C4-2B (cell line): ENCODE results near the gene ATXN1L.

Experiments used
- H3K27ac ChIP-seq: fragments of 450-650 bp; 2 replicates; pipeline ENCODE4 v1.5.1; 2017
- ZFX ChIP-seq: fragments of 450-650 bp; IDR thresholded peaks from 2 replicates; pipeline ENCODE4 v1.6.1; 2017
- TF ChIP-seq, protein P1 (sequence below): fragments of 450-650 bp; conservative IDR thresholded peaks from 2 replicates; pipeline ENCODE4 v1.5.1; 2017; ENCODE audit warnings: mild to moderate bottlenecking

Gene ATXN1L, protein sequence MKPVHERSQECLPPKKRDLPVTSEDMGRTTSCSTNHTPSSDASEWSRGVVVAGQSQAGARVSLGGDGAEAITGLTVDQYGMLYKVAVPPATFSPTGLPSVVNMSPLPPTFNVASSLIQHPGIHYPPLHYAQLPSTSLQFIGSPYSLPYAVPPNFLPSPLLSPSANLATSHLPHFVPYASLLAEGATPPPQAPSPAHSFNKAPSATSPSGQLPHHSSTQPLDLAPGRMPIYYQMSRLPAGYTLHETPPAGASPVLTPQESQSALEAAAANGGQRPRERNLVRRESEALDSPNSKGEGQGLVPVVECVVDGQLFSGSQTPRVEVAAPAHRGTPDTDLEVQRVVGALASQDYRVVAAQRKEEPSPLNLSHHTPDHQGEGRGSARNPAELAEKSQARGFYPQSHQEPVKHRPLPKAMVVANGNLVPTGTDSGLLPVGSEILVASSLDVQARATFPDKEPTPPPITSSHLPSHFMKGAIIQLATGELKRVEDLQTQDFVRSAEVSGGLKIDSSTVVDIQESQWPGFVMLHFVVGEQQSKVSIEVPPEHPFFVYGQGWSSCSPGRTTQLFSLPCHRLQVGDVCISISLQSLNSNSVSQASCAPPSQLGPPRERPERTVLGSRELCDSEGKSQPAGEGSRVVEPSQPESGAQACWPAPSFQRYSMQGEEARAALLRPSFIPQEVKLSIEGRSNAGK

DNA sequence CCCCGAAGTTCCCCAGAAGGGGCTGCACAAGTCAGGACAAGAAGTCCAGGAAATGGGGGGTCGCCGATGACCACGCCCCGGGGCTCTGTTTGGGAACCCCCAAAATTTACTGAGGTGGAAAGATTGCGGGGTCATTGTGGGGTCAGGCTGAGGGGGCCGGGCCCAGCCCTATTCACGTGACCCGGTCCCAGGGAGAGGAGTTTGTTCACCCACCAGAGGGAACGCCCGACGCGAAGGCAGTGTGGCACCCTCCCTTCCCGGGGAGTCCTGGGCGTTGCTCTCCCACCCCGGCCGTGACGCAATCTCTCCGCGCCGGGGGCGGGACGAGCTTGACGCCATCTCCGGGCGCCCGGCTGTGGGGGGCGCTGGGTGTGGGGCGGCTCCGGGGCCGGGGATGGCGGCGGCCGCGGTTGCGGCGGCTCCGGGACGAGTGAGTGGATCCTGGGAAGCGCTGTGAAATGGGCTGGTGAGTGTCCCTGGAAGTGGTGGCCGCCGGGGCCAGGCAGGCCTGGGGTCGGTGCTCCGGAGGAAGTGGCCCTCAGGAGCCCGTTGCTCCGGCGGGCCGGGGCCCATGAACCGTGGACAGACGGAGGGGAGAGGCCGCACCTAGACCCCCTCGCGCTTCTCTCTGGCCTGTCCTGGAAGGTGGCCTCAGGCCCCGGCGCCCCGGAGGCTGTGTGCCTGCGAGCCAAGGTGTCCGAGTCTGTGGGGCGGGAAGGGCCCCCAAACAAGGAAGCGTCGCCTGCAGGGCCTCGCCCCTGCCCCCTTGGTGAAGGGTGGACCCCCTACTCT is at the start of gene ATXN1L:
TSS of gene ATXN1L (plus strand) at position 338 of the 792 bp plus-strand sequence. CDS start 3,765 bp downstream, outside the sequence.
- TF ChIP-seq, protein P1, sequence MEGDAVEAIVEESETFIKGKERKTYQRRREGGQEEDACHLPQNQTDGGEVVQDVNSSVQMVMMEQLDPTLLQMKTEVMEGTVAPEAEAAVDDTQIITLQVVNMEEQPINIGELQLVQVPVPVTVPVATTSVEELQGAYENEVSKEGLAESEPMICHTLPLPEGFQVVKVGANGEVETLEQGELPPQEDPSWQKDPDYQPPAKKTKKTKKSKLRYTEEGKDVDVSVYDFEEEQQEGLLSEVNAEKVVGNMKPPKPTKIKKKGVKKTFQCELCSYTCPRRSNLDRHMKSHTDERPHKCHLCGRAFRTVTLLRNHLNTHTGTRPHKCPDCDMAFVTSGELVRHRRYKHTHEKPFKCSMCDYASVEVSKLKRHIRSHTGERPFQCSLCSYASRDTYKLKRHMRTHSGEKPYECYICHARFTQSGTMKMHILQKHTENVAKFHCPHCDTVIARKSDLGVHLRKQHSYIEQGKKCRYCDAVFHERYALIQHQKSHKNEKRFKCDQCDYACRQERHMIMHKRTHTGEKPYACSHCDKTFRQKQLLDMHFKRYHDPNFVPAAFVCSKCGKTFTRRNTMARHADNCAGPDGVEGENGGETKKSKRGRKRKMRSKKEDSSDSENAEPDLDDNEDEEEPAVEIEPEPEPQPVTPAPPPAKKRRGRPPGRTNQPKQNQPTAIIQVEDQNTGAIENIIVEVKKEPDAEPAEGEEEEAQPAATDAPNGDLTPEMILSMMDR: no peak
- TF ChIP-seq ZFX: peak; percentile 76
- H3K27ac ChIP-seq: peak within 1 kb of the TSS; percentile 82

DNA sequence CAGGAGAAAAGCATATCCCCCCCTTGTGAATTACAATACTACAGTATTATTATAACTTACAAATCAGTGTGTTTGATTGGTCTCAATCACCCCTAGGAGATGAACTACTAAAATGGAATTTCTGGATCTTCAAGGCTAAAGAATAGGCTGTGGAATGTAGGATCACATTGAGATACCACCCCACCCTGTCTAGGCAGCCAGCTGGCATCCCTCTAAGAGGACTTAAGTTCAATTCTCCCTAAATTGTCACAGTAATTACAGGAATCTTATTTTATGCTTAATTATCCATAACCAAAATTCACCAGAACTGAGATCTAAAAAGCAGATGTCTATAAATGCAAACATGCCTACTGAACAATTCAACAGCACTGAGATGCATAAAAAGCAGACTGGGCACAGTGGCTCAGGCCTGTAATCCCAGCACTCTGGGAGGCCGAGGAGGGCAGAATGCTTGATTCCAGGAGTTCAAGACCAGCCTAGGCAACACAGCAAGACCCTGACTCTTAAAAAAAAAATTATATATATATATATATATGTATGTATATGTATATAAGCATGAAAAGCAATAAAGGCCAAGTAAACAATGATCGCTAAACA is 49.2 kb upstream of the ATXN1L start:
- no peak overlapping the region for H3K27ac ChIP-seq

DNA sequence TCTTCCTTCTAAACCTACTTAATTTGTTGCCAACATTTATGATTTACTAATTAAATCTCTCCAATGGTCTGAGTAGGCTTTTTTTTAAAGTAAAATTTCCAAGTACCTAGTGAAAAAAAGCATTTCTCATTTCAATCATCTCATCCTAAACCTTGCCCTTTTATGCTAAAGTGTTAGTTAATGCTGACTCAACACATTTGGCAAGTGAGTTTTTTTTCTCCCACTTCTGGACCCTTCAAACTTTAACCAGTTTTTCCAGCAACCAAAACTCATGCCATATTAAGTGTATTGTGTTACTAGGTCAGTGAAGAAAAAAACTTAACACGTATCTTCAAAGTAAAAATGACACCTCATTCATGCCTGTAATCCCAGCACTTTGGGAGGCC is 42.5 kb upstream of the ATXN1L start:
- TF ChIP-seq, protein P1: no peak
- TF ChIP-seq ZFX: no peak
- H3K27ac ChIP-seq: no peak overlapping the region

More for the DNA sequence above, 49.2 kb upstream of the ATXN1L start:
- TF ChIP-seq, protein P1: no peak
- no peak for TF ChIP-seq ZFX

DNA sequence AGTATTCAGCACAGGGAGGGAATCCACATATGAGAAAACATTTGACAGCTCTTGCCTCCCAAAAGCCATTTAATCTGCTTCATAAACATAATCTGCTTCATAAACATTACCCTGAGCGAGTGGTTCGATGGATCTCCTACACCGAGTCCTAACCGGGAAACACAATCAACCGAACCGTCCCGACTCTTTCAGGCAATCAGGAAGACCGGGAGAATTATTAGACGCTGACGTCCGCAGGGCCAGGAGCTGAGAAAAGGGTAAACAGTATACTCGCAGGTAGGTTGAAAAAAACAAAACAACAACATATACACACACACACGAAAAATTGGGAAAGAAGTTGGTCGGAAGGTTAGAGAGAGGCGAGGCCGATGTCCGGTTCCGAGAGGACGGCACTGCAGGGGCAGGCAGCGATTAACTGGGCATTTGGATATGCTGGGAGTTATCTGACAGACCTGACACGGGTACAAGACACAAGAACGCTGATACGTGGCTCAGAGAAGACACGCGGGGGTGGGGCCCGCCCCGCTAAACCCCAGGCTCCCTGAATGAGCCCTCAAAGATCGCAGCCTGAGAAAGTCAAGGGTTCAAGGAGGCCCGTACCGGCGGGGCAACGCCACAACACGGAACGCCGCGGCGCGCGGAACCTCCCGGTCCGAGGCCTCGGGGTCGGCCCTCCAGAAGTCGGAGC is 37.7 kb upstream of the ATXN1L start:
- TF ChIP-seq ZFX: no peak; the same call in 1 of the 2 replicates
- TF ChIP-seq, protein P1: no peak
- peak overlapping the region; percentile 98 for H3K27ac ChIP-seq

DNA sequence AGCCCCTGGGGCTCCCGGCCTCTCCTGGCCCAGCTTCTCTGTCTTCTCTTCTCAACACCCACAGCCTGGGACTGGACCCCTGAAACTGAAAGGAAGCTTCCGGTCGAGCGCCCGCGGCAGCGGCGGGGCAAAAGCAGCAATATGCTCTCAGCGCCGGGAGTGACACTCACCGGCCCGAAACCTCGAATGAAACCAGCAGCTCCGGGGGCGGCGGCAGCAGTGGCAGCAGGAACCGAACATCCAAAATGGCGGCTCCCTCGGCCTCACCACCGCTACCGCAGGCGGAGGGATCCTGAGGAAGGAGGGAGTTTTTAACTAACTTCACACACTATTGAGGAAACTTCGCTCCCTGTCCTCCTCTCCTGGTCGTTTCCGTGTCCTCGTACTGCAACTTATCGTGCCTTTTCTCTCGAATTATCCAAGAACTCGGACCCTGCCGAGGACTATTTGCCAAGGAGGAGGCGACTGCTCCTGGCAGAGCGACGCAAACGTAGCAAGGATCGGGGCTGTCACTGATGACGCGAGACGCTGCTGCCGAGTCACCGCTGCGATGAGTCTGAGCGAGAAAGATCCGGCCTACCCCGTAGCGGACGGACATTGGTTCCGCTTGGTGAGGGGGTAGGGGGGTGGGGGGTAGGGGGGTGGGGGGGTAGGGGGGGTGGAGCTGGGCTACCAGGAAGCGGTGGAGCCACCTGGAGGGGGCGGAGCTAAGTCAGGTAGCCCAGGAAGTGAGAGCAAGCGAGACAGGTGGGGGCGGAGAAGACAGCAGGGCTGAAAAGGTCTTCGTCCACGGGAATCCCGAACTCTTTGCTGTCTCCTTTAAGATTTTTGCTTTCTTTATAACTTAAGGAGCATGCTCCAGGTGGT is 37.0 kb upstream of the ATXN1L start, which contains the start of gene AP1G1:
TSS of gene AP1G1 (minus strand) at position 242 of the 867 bp plus-strand sequence. CDS start 19,355 bp downstream, outside the sequence.
- peak within 1 kb of the TSS; percentile 98 for H3K27ac ChIP-seq
- TF ChIP-seq, protein P1: no peak
- TF ChIP-seq ZFX: 0 out of 2 replicates have a peak, but pooled peaks have one; percentile 28

DNA sequence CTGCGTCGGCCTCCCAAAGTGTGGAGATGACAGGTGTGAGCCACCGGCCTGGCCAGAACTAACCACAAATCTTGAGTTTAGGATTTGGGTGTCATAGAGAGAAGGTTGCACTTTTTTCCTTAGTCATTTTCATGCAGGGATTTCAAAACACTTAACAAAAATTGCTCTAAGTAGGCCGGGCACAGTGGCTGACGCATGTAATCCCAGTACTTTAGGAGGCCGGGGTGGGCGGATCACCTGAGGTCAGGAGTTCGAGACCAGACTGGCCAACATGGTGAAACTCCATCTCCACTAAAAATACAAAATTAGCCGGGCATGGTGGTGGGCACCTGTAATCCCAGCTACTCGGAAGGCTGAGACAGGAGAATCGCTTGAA is 35.6 kb upstream of the ATXN1L start:
- H3K27ac ChIP-seq: peak overlapping the region; percentile 98
